ENCODE results near the gene WDR64.
"Not testable (repeated sequence)": the region's sequence is repeated elsewhere in the genome, so short reads cannot be mapped to it uniquely, and the experiment has no call there.

WDR64 gene

DNA sequence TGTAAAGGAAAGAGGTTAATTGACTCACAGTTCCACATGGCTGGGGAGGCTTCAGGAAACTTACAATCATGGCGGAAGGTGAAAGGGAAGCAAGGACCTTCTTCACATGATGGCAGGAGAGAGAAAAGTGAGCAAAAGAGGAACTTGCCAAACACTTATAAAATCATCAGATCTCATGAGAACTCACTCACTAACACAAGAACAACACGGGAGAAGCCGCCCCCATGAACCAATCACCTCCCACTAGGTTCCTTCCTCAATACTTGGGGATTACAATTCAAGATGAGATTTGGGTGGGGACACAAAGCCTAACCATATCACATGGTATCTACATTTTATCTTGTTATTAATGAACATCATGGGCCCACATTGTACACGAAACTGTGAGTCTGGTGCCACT lies 51.7 kb downstream of the WDR64 start:
- not testable (repeated sequence) for DNase-seq

DNA sequence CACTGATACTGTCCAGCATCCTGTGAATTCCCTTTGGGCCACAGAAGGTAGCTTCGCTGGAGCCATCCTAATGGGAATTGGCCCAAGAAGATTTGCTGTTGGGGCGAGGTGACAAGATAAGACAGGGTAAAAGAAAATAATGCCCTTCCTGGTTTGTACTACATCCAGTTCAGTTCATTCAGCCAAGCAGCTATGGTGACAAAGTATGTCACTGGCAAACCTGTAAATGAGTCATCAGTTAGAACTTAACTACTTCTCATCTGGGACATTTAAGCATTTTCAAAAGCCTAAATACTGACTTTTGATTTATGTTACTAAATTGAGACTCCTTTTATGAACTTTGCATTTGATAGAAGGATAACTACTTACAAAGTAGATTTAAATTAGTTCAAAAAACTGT lies 54.2 kb downstream of the WDR64 start:
- DNase-seq = no peak

DNA sequence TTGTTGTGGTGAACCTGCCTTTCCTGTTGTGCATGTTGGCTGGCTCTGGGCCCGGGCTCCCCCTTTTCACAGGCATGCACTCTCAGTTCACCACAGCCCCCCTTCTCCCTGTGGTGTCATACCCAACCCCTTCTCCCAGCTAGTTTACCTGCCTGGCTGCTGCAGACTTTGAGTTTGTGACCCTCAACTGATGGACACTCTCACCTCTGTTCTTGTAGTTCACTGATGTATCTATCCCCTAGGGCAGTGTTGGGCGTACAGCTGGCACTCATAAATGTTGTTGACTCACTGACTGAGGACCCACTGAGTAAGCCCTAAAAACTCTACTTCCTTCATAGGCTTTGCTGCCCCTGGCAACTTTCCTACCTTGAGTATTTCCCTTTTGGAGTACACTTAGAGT lies 54.9 kb downstream of the WDR64 start:
- no peak for DNase-seq

DNA sequence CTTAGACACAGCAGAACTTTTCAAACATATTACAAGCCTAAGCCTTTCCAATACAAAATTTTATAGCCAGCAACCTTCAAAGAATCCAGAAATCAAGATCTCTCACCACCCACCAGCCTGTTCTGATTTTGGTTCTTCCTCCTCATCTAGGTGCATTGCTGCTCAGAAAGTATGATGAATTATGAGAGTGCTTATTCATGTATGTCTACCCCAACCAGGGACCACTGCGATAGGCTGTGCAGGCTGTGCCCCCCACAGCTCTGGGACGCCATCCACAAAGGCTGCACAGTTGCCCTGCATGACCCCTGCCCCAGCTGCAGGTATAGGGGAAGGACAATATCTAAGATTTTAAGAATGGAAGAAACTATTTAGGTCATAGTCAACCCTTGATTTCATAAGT lies 55.4 kb downstream of the WDR64 start:
- no peak for DNase-seq

DNA sequence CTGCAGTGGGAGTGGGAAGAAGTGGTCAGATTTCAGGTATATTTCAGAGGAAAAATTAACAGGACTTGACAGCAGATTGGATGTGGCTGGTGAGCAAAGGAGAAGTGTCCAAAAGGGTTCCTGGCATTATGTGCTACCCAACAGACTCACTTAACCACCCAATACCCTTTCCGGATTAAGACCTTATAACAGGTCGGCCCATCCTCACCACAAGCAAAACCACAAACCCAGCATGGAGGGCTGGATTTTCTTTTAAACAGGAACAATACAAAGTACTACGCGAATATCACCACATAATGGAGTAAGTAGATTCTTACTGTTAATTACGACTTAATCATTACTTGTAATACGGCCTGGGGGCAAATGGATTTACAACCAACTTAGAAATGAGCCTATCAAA lies 59.2 kb downstream of the WDR64 start:
- DNase-seq = no peak

DNA sequence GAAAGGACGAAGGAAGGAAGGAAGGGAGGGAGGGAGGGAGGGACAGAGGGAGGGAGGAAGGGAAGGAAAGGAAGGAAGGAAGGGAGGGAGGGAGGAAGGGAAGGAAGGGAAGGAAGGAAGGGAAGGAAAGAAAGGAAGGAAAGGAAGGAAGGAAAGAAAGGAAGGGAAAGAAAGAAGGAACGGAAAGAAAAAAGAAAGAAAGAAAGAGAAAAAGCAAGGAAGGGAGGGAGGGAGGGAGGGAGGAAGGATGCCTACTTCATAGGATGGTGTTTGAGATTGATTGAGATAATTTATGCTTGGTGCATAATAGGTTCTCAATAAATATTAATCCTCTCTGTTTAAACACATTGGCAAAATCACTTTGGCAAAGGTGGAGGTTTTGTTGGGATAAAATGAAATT lies 61.2 kb downstream of the WDR64 start:
- no peak for DNase-seq

DNA sequence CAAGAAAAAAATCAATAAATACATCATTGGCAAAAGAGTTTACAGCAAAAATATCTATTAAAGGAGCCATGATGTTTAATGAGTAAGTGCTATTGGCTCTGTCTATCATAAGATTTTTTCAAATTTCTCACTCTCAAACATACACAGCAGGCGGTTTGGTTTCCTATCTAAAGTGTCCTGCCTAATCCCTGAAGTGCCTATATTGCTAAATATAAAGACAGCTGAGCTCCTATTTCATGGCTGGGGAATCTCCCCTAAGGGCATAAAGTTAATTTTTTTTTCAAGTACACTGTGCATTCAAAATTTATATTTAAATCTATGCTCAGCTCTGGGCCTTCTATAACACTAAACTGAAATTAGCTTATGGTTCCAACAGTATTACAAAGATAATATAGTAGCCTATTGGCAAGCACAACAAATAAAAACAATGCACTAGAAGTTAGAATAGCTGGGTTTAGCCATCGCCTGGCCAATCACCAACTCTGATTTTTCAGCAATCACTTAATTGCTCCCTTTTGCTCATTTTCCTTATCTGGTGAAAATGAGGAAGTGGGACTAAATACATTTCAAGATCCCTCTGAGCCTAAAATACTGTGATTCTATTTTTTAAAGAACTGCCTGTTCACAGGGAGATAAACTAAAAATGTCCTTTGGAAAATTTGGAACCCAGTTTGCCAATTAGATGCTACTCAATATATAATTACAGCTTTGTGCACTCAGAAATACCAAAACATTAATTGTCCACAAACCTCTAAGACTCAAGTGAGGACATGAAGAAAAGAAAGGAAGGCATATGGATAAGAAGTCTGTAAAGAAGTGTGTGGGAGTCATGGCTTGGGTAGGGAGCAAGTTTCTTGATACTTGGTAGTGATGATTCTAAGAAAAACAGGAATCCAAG lies 62.5 kb downstream of the WDR64 start:
- no peak for DNase-seq

DNA sequence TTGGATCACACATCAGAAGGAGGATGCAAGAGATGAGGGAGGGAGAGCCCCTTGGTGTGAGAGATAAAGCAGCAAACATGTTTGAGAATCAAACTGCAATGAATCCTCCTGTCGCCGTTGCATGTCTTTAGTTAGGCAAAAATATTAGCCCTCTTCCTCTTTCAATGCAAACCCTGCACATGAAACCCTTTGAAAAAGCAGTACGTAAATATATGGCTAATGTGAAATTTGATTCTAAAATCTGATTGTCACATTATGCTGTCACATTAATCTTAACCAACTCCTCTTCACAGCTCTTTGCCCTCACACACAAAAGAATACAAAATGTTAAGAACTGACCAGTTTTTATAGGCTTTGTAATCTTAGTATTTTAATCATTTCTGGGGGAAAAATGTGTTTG lies 63.4 kb downstream of the WDR64 start:
- DNase-seq = no peak

DNA sequence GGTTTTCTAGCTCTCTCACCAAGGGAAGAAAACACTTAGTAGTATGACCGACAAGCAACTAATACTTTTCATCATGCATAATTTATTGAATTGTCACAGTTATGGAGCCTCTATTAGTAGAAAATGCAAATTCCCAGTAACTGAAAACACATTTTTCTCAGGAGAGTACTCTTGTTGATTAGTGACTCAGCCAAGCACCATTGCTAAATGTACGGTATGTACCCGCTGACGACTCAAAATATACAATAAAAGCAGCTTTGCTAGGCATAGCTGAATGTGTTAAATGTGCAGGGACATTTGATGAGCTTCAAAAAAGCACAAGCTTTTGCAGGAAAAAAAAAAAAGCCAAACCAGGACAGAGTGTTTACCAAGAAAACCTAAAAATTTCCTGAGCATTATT lies 63.9 kb downstream of the WDR64 start:
- DNase-seq = no peak

DNA sequence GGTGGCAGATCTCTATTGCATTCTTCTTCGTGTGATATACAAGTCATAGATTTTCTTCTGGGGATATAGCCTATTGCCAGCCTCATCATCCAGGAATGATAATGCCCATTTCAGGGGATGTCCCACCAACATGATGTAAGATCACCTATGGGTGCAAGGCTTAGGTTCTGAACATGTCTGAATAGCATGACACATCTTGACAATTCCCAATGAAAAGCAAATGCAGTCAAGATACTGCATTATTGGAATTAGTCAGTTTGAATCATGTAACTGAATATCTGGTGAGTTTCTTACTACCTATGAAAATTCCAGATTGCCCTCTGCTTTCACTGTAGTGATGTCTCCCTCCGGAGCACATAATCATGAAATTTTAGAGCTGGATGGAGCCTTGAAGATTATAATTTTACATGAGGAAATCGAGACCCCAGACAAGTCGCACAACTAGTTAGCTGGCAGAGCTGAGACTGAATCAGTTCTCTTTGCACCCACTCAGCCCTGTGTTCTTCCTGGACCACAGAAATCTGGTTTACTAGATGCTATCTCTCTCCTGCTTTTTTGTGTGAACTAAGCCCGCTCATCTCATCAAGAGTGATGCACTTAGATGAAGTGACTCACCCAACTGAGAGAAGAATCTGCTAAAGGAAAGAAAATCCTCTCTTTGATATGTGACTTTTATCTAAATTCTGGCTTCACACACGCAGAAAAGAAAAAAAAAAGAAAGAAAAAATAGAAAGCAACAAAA lies 65.0 kb downstream of the WDR64 start:
- DNase-seq = no peak

DNA sequence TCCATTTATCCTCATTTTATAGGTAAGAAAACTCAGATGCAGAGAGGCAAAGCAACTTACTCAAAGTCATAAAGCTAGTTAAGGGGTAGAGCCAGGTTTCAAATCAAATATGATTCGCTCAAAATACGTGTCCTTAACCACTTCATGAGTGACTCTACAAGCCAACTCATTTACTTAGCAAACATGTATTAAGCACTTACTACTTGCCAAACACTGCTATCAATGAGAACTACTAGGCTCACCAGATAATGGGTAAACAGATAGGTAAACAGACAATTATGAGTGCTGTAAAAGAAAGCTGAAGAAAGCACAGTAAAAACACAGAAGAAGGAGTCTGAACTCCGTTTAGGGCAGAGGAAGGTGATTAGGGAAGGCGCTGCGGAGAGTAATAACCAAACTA lies 65.9 kb downstream of the WDR64 start:
- DNase-seq = no peak

DNA sequence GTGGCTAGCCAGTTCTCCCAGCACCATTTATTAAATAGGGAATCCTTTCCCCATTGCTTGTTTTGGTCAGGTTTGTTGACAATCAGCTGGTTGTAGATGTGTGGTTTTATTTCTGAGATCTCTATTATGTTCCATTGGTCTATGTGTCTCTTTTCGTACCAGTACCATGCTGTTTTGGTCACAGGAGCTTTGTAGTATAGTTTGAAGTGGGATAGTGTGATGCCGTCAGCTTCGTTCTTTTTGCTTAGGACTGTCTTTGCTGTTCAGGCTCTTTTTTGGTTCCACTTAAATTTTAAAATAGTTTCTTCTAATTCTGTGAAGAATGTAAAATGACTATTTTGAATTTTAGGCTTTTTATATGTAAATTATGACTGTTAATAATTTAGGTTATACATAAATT lies 68.9 kb downstream of the WDR64 start:
- DNase-seq = no peak

DNA sequence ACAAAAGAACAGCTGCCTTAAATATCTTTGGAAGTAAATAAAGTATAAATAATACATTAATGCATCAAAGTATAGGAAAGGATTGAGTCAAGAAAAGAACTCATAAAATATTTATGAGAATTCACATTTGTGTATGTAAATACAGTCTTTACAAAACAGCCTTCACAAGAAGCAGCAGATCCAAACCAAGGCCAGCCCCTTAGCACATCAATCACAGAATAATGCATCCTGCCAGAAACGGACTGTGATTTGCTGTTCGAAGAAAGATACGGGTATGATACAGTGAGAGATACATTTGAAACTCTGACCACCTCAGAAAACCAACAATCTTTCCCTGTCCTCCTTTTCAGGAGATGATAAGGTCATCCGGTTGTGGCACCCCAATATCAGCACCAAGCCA lies 70.9 kb downstream of the WDR64 start:
- DNase-seq = no peak

DNA sequence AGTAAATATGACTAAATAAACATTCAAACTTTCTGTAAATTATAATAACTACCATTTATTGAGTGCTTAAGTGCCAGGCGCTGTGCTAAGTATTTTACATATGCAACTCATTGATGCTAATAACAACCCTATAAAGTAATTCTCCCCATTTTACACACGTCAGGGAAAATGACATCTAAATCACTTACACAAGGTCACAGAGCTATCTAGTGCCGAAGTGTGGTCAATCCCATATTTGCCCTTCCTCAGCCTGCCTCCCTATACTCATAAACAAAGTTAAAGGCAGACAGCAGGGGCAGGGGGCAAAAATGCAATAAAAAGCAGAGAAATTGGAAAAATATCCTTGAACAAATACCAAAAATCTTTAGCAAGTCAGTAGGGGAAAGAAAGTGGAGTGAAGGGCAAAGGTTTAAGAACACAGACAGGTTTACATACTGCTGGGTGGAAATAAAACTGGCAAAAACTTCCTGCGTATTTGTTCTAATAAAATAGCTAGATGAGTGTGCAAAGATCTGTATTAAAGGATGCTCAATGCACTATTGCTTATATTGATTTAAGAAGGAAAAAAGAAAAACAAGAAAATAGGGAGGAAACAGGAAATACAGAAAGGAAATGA lies 72.8 kb downstream of the WDR64 start:
- DNase-seq = no peak

DNA sequence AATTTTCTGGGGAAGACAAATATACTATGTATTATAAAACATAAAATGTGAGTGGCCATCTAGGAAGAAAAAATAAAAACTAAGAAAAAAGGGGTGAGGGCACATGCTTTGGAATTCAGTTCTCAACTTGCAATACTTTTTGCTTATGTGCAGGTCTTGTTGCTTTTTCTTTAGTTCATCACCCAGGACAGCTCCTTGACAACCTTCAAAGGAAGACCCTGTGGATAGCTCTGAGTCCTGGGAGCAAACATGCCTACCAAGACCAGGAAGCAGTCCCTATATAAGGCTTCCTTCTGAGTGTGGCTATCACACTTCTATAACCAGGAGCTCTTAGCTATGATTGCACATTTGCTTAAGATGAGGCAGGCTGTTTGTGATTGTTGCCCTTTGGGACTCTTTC lies 78.0 kb downstream of the WDR64 start:
- DNase-seq = no peak

DNA sequence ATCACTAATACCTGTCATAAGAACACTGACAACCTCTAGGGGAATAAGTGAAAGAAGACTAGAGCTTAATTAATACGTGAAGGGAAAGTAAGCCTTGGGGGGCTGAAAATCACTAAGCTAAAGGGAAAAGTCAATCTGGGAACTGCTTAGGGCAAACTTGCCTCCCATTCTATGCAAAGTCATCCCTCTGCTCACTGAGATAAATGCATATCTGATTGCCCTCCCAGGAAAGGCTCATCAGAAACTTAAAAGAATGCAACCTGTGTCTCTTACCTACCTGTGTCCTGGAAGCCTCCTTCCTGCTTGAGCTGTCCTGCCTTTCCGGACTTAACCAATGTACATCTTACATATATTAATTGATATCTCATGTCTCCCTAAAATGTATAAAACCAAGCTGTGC lies 81.8 kb downstream of the WDR64 start:
- DNase-seq = no peak

DNA sequence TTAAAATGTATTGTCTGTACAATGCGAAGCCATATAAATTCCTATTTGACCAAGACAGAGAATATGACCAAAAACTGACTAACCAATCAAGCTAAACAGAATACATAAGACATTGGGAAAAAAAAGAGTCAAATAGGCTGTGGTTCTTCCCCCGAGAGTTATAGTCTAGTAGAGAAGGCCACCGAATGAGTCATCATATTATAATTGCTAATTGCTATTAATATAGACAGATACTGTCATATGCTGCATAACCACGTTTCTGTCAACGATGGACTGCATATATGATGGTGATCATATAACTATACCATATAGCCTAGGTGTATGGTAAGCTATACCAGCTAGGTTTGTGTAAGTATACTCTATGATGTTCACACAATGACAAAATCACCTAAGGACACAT lies 82.5 kb downstream of the WDR64 start:
- DNase-seq = no peak

DNA sequence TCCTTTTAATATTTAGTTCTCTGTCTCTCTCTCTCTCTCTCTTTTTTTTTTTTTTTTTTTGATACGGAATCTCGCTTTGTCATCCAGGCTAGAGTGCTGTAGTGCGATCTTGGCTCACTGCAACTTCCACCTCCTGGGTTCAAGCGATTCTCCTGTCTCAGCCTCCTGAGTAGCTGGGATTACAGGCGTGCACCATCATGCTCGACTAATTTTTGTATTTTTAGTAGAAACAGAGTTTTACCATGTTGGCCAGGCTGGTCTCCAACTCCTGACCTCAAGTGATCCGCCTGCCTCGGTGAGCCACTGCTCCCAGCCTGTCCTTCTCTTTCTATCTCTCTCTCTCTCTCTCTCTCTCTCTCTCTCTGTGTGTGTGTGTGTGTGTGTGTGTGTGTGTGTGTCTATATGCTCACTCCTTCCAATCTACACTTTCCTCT lies 83.4 kb downstream of the WDR64 start:
- not testable (repeated sequence) for DNase-seq

DNA sequence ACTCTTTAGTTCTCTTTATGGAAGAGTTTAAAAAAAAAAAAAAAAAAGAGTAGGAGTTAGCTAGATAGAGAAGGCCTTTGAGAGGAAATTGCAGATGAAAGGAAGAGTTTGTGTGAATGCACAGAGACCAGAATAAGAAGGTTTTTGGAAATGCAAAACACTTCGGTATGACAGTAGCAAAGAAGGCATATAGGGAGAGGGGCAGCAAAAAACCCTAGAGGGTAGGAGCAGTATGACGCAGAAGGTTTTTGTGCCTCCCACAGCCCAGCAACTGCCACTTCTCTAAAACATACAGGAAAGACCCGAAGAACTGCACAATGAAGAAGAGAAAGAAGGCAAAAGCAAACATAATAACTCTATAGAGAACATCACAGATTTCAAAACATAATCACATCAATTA lies 84.3 kb downstream of the WDR64 start:
- DNase-seq = no peak

DNA sequence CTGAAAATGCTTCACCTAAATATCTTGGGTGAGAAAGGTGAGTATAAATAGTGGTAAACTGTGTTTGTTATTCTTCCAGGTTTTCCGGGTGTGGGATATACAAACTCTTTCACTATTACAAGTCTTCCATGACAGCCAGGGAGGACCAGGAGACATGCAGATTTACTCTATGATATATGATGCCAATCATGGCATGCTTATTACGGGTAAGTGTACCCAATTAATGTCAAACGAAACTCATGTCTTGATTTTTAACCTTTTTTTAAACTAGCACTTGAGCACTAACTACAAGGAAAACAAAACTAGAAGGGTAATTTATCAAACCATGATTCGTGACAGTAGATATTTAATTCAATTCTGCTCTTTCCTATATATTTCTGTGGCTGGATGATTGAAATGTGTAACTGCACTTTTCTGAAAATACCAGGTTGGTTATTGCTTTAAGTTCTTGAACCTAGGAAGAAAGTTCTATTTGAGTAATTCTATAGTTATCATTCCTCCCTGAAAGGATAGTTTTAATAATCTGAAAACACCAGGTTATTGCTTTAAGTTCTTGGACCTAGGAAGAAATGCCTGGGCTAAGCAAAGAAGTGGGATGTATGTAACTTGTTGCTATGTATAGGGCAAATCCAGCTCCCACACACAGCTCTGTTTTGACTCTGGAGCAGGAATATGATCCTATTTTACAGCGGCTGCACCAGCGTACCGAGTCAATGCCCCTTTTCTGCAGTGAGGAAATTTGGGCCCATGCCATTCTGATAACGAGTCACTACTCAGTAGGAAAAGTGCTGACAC lies 86.4 kb downstream of the WDR64 start:
- DNase-seq = no peak

DNA sequence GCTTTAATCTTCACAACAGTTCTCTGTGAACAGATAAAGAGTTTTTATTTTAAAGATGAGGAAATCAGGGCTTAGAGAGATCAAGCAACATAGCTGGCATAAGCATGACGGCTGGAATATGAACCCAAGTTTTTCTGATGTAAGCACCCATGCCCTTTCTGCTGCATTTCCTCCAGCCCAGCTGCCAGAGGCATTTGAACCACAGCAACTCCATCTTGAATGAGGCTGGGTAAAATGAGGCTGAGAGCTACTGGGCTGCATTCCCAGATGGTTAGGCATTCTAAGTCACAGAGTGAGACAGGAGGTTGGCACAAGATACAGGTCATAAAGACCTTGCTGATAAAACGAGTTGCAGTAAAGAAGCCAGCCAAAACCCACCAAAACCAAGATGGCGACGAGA lies 90.0 kb downstream of the WDR64 start:
- DNase-seq = no peak

DNA sequence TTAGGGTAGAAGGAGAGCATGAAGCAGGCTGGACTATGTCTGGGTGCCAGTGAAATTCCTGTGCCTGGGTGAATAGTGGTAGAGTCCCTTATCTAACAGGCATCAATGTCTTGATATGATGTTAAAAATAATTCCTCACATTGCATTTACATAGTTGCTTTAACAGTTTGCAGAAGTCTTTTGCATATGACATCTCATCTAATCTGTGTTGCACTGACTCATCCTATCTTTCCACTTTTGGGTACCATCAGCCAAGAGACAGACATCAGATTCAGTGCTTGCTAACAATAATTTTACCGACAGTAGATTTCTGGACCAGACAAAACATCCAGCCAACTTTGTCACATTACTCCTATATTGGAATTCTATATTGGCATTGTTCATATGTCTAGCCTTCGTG lies 92.5 kb downstream of the WDR64 start:
- DNase-seq = no peak

DNA sequence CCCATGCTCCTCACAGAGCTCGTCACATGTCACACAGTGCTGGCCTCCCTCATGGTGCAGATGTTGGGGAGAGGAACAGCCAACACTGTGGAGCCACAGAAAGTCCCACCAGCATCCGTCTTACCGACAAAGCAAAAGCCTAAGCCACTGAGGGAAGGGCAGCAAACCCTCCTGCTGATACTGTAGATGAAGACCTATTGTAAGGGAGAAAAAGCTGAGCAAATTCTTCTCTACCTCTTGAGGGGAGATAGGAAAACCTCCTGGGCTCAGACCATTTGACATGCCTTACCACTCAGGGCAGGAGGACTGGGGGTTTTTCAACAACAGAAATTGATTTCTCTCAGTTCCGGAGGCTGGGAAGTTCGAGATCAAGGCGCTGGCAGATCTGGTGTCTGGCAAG lies 95.9 kb downstream of the WDR64 start:
- DNase-seq = no peak
